Stimulated activated CD8-positive, alpha-beta memory T cell treated with anti-CD3 and anti-CD28 coated beads, Interleukin-15, amount 100 ng/mL, for 4 hours (primary cell): ENCODE measurements around the gene LSM14A.
A peak's percentile ranks its signal among the peaks of the same experiment; 100 is the strongest.
"Not testable (repeated sequence)": the region's sequence is repeated elsewhere in the genome, so short reads cannot be mapped to it uniquely, and the experiment has no call there.

Experiments used
- DNase-seq, 2 donors: peaks; one replicate each; pipeline ENCODE4 v3.0.0-alpha.2; 2020; ENCODE audit warnings: low read depth in 2 of 2

LSM14A gene

DNA sequence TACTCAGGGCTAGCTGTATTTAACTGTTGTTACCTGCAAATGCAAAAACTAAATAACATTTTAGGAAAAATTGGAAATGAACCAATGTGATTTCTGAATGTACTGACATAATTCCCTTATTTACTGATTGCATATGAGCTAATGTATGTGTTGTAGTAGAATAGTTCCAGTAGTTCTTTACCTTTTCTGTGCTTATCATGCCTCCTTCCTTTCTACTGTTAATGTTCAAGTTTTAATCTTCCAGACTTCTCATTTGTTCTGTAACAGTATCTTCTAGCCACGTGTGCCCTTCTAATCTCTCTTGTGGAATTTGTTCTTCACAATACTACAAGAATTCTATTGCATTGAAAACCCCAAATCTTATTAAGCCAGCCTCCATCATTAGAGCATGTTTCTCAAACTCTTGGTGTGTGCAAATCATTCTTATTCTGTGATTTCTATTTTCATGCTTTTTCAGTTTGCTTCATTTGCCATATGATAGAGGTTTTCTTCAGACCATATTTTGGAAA, 17.7 kb downstream of the LSM14A start:
- DNase-seq = no peak

DNA sequence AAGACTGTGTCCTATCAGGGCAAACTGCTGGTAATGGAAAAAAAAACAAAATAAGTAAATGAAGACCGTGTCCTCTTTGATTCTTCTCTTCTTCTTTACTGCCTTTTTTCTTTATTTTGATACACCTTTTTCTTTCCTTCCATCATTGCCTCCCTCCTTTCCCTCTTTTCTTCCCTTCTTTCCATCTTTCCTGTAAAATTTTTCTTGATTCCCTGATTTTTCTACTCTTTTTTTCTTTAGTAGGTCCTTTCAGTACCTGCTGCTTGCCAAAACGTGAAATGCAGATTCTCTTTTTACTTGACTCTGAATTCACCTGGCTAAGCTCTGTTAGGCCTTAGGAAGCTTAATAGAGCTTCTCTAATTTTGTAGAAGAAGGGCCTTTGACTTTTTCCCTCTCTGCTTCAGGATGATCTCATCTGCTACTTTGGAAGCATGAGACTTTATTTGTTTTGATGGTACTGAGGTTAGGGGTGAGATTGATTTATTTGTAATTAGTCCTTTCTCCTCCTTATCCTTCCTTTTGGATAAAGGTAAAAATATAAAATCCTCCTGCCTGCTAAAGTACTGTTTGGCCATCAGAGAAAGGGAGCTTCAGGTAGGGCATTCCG, 19.2 kb downstream of the LSM14A start:
- no peak for DNase-seq

DNA sequence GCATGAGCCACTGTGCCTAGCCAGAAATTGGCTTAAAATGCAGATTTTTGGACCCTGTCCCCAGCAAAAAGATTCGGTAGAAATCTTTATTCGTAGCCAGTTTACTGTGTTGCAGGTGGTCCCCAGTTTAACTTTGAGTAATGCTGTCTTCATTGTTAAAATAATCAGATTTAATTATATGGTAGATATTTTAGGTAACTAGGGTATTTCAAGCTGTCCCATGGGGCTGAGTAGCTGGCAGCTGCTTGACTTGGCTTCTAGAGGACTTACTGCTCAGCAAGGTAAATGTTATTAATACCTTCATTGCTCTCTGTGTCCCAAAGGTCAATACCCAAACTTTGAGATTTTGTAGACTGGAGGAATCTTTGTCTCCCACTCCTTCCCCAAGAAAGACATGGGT, 21.1 kb downstream of the LSM14A start:
- no peak for DNase-seq

- DNase-seq = no peak
Observed at GRCh38 chr19:34193876-34194275, 21.6 kb downstream of the LSM14A start.

GRCh38 chr19:34201133-34201532, 28.8 kb downstream of the LSM14A start:
- no peak for DNase-seq

DNA sequence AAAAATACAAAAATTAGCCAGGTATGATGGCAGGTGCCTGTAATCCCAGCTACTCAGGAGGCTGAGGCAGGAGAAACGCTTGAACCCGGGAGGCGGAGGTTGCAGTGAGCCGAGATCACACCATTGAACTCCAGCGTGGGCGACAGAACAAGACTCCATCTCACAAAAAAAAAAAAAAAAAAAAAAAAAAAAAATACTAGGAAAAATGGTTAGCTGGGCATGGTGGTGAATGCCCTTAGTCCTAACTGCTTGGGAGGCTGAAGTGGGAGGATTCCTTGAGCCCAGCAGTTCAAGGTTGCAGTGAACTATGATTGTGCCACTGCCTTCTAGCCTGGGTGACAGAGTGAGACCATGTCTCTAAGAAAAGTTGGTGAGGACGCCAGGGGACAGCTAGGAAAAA, 33.0 kb downstream of the LSM14A start:
- not testable (repeated sequence) for DNase-seq

- no peak for DNase-seq
Observed at GRCh38 chr19:34208291-34208884, 36.1 kb downstream of the LSM14A start.

DNA sequence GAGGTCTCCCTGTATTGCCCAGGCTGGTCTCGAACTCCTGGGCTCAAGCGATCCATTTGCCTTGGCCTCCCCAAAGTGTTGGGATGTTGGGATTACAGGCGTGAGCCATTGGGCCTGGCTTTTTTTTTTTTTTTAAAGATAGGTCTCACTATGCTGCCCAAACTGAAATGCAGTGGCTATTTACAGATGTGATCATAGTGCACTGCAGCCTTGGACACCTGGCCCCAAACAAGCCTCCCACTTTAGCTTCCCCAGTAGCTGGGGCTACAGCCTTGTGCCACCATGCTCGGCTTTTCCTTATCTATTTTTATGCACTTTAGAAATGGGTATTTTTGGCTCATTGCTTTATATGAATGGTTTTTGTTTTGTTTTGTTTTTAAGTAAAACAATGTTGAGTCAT, 37.4 kb downstream of the LSM14A start:
- DNase-seq = no peak

DNA sequence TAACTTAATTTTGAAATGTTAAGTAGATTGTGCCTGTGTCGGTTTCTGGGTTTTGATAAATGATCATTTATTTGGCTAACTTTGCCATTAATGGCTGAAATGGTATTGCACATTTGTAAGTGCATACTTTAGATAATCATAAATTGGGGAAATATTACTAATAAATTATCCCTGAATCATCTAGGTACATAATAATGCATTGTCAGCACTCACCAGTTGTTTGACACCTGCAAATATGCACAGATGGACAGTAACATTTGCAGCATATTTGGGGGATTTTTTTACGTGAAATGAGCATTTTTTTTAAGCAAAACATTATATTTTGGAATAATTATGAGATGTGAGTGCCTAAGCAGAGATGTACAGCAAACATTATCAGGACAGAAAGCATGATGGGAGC, 41.0 kb downstream of the LSM14A start:
- no peak for DNase-seq

- no peak for DNase-seq
Observed at GRCh38 chr19:34214040-34214439, 41.7 kb downstream of the LSM14A start.

GRCh38 chr19:34215006-34215665, 42.8 kb downstream of the LSM14A start:
- no peak for DNase-seq

DNA sequence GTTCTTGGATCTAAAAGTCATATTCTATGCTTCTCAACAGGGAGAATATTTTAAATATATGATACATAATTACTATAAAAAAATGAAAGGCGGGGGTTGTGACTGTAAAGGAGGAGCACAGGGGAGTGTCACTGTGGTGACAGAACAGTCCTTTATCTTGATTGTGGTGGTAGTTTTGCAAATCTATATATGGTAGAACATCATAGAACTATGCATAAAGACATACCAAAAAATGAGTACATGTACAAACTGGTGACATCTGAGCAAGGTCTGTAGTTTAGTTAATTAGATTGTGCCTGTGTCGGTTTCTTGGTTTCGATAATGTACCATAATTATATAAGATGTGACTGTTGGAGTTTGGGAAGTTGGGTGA, 43.3 kb downstream of the LSM14A start:
- DNase-seq = no peak

DNA sequence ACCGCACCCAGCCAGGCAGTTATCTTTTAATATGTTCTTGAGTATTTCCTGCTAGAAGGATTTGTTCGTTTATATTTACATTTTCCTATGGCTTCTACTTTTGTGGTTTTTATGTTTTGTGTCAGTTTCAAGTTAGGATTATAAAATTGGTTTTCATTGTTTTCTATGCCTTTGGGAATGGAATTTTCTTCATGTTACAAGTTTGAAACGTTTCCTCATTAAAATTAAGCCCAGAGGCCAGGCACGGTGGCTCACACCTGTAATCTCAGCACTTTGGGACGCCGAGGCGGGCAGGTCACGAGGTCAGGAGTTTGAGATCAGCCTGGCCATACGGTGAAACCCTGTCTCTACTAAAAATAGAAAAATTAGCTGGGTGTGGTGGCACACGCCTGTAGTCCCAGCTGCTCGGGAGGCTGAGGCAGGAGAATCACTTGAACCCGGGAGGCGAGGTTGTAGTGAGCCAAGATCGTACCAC, 44.5 kb downstream of the LSM14A start:
- DNase-seq = not testable (repeated sequence)

- DNase-seq = peak; percentile 41 to 42
Observed at GRCh38 chr19:34217952-34218817, 45.9 kb downstream of the LSM14A start.

GRCh38 chr19:34218818-34219164, 46.5 kb downstream of the LSM14A start:
- DNase-seq = no peak

DNA sequence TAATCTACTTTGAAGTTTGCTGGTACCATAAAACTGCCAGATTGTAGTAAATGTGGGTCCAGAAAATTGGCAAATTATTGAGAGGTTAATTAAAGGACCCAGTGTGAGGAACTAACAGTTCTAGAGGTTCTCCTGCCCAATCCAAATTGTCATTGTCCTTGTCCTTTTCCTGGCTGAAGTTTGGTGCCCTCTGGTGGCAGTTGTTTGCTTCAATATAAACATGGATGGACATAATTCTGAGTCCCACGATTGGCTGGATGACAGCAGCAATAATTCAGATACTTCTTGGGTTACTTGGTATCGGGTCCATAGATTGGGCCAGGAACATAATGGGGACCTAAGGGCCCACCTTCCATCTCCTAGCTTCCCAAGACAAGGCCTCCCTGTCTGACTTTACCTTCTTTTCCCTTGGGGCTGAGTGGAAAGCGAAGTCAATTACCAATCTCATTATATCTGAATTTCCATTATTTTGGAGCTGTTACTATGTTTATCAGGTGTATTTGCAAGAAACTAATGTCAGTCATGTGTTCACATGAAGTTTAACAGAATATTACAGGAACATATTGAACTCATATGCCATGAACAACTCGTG, 48.3 kb downstream of the LSM14A start:
- DNase-seq = peak in 1 of 2 donors; percentile 27

GRCh38 chr19:34222386-34222785, 50.1 kb downstream of the LSM14A start:
- no peak for DNase-seq

DNA sequence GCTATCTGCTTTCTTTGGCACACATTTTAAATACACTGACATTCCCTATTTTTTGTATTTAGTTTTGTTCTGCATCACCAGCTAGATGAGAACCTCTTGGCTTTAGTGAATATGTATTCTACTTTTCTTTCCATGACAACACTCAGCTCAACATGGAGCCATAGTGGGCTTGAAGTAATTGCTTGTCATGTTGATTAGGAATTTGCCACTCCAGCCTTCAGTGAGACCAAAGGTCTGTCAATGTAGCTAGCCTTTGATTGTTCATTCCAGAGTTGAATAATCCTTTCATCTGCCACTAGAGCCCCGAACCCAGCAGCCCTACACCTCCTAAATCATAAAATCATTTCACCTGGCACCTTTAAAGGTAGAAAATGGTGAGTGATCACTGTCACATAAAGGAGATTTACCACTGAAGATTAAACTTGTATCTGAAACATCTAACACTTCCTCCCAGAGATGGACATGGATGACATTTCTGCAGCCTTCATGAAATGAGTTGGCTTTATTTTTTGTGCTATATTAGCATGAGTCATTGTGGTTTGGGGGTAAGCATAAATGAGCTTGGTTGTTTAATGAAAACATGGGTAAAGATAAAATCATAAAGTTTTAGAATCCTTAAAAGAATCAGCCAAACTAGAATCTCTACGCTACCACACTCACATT, 52.8 kb downstream of the LSM14A start:
- no peak for DNase-seq

DNA sequence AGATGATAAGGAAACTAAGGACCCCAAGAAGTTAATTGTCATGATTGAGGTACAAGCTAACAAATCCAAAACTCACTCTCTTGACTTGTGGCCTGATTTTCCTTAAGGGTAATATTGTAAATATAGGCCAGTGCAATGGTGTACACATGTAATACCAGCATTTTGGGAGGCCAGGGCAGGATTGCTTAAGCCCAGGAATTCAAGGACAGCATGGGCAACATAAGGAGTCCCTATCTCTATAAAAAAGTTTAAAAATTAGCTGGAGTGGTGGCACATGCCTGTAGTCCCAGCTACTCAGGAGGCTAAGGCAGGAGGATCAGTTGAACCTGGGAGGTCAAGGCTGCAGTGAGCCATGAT, 53.3 kb downstream of the LSM14A start:
- DNase-seq = no peak

DNA sequence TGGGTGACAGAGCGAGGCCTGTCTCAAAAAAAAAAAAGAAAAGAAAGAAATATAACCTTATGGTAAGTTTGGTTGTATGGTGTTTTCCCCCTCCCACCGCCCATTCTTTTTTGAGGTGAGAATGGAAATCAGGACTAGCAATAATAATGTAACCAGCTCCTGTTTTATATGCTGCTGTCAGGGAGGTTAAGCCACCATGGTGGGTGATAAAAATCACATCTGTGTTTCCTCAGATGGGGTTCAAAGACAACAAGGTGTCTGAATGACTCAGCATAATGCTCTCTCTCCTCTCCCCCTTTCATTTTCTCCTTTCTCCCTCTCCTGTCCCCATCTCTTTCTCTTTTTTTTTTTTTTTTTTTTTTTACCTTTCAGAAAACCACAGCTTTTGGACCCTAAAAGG, 53.7 kb downstream of the LSM14A start:
- DNase-seq = no peak

GRCh38 chr19:34228347-34228746, 56.0 kb downstream of the LSM14A start:
- no peak for DNase-seq
